GM21526 (cell line): ENCODE measurements around the gene TACR2.

Experiments used
- ATAC-seq: cut with Tn5 transposase; IDR thresholded peaks from one replicate; pipeline ENCODE4 v1.9.1; 2021; ENCODE audit warnings: moderate library complexity; ENCODE audit not compliant: unreplicated experiment, low FRiP score

Gene TACR2

DNA sequence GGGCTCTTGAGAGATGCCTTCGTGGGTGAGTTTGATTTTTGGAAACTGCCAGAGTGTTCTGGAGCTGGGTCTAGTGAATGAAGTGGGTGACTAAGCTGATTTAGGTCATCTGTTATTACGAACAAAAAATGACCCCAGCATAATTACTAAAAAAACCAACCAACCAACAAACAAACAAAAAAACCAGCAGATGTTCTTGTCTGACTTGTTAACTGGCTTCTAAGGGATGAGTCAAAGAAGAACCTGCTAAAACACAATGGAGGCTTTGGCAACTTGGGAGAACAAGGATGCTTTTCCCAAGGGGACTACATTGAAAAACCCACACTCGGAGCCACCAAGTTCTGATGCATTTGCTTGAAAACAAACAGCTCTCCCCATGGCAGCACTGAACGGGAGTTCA, 11.5 kb downstream of the TACR2 start:
- ATAC-seq, result no peak

GRCh38 chr10:69404786-69405185, 11.9 kb downstream of the TACR2 start:
- no peak for ATAC-seq

DNA sequence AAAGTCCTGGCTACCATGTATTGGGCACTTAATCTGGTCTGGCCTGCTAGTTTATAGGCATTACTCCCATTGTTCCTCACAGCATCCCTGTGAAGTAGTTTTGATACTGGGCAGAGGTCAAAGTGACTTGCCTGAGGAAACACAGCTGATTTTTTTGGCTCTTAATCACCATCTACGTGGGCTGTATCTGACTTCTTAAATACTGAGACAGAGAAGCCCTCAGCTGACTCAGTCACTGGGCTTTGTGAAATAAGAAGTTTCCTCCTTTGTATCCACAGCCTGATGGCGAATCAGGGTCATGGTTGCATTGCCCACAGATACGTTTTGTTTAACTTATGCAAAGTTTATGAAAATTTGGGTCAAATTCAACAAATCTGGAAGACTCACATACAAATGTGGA, 13.2 kb downstream of the TACR2 start:
- ATAC-seq, result no peak

DNA sequence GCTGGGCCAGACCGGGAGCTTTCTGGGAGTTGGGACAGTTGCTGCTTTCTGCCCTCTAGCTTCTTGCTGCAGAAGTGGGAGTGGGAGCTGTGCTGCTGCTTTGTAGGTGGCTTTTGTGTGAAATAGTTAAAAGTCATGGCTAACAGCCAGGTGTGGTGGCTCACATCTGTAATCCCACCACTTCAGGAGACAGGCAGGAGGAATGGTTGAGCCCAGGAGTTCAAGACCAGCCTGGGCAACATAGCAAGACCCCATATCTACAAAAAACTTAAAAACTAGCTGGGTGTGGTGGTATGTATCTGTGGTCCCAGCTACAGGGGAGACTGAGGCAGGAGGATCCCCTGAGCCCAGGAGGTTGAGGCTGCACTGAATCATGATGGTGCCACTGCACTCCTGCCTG, 13.7 kb downstream of the TACR2 start:
- ATAC-seq, result no peak

DNA sequence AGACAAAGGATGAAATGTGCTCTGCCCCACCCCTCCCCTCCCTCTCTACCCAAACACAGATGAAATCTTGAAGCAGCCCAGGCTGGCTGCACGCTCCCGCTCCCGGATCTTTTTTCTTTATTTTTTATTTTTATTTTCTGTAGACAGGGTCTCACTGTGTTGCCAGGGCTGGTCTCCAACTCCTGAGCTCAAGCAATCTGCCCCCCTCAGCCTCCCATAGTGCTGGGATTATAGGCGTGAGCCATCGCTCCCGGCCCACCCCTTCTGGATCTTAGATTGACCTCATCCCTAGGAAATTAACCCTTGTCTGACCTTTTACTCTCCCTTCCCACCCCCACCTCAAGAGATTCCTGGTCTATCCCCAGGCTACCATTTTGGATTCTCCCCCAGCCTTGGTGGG, 14.3 kb downstream of the TACR2 start:
- no peak for ATAC-seq

GRCh38 chr10:69401416-69401815, 15.3 kb downstream of the TACR2 start:
- no peak for ATAC-seq

DNA sequence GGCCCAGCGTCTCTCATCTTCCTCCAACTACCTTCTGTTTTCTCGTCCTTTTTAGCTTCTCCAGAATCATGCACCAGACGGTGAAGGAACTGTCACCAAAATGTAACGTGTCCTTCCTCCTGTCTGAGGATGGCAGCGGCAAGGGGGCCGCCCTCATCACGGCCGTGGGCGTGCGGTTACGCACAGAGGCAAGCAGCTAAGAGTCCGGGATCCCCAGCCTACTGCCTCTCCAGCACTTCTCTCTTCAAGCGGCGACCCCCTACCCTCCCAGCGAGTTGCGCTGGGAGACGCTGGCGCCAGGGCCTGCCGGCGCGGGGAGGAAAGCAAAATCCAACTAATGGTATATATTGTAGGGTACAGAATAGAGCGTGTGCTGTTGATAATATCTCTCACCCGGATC, 15.8 kb downstream of the TACR2 start:
- ATAC-seq, result no peak

- ATAC-seq, result no peak
Observed at GRCh38 chr10:69398466-69398865, 18.3 kb downstream of the TACR2 start.

DNA sequence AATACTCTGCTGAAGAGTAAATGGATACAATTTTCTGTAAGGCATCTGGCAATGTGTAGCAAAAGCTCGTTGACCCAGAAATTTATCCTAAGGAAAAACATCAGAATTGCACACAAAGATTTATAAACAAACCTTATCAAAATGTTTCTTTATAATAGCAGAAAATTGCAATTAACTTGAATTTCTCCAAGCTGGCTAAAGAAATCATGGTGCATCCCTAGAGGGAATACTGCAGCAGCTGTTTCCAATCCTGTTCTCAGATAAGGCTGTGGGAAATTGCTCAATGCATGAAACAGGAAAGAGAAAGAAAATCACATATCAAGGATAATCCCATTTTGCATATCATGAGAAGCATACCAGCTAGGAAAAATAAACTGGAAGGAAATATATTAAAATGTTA, 18.7 kb downstream of the TACR2 start:
- no peak for ATAC-seq

- ATAC-seq, result no peak
Observed at GRCh38 chr10:69394020-69394419, 22.7 kb downstream of the TACR2 start.

DNA sequence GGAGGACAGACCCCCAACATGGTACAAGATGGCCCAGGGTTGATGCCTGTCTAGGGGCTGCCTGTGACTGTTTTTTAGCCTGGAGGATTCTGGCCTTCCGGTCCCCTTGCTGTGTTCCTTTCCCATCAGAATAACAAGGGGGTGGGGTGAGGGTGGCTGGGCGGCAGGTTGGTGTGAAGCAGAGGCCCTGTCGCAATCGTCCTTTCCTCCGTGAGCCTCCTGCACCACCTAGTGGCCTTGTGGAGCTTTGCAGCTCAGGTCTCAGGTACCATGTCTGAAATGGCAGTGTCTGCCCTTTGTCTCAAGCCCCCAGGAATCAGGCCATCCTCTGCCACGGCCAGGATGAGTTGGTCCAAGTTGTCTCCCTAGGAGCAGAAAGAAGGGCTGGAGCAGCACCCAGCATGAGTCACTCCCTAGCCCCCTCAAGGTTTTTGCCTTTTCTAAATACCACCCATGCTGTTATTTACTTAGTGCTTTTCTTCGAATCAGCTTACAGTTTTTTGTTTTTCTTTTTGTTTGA, 24.2 kb downstream of the TACR2 start:
- ATAC-seq, result no peak

DNA sequence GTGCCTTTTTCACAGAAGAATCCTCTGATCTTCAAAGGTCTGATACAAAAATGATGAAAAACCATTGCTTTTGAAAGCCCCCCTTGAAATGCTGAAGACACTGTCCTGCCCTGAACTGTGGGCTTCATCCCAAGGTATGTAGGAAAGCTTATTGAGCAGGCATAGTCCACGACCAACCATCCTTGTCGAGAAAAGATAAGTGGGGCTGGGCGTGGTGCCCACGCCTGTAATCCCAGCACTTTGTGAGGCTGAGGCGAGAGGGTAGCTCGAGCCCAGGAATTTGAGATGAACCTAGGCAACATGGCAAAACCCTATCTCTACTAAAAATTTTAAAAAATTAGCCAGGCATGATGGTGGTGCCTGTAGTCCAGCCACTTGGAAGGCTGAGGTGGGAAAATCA, 25.6 kb downstream of the TACR2 start:
- no peak for ATAC-seq

- ATAC-seq, result no peak
Observed at GRCh38 chr10:69389827-69390490, 26.8 kb downstream of the TACR2 start.

- ATAC-seq, result no peak
Observed at GRCh38 chr10:69388488-69388887, 28.2 kb downstream of the TACR2 start.

GRCh38 chr10:69387500-69387899, 29.2 kb downstream of the TACR2 start:
- no peak for ATAC-seq

DNA sequence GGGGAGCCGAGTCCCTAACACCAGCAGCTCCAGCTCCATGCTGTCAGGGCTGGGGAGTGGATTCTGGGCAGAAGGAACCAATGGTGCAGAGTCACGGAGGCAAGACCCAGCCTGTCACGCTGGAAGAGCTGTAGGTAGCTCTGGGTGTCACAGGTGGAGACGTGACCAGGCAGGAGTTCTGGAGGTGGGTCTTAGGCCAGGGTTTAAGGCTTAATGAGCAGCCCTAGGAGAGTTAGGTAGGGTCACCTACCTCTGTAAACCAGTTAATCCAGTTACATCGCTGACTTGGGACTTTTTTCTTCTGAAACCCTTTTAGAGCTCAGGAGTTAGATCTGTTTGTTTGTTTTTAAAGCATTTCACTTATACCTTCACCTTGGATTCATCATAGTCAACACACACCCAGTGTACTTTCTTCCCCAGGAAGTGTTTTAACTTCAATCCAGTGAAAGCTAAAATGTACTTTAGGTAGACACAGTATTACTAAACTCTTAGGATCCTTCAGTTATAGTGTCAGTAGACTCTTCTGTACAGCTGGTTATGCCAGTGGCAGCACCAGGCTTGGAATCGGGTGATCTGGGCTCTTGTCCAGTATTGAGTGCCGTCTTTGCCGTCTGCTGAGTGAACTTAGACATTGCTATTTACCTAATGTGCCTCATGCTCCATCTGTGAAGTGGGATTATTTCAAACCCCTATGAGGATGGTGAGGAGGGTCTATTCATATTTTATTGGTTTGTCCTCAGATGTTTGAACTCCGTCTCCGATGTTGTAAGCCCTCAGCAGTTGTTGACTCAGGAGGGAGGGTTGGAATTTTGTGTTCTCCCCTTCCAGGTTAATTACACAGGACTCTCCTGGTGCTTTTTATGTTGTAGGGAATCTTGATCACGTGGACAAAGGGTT, 31.0 kb downstream of the TACR2 start:
- ATAC-seq, result no peak

- ATAC-seq, result no peak
Observed at GRCh38 chr10:69384320-69384719, 32.4 kb downstream of the TACR2 start.

- no peak for ATAC-seq
Observed at GRCh38 chr10:69383558-69383957, 33.2 kb downstream of the TACR2 start.

- no peak for ATAC-seq
Observed at GRCh38 chr10:69382382-69383117, 34.2 kb downstream of the TACR2 start.

DNA sequence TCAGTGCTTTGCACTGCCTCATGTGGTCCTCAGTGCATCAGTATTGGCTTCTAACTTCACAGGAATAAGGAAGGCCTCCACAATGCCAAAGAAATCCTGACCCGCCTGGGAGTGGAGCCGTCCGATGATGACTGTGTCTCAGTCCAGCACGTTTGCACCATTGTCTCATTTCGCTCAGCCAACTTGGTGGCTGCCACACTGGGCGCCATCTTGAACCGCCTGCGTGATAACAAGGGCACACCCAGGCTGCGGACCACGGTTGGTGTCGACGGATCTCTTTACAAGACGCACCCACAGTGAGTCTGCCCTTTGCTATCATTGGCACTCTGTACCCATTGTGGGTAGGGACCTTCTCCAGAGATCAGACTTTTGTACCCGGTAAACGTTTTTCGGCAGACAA, 36.9 kb downstream of the TACR2 start:
- ATAC-seq, result no peak

GRCh38 chr10:69377933-69378332, 38.8 kb downstream of the TACR2 start:
- ATAC-seq, result no peak
